CD4-positive, alpha-beta T cell treated with Interleukin-15 for 4 hours (primary cell): ENCODE measurements around the gene USP6NL.

ENCODE experiments used
- DNase-seq: peaks from one replicate; pipeline ENCODE4 v3.0.0-alpha.2; 2020; ENCODE audit warnings: low spot score

USP6NL gene

GRCh38 chr10:11551104-11551503 is 60.3 kb downstream of the USP6NL start:
- no peak for DNase-seq

- DNase-seq: no peak
Observed at GRCh38 chr10:11548768-11549099, 62.7 kb downstream of the USP6NL start.

- DNase-seq: no peak
Observed at GRCh38 chr10:11548065-11548767, 63.2 kb downstream of the USP6NL start.

- no peak for DNase-seq
Observed at GRCh38 chr10:11546581-11546980, 64.9 kb downstream of the USP6NL start.

GRCh38 chr10:11541296-11541695 is 70.2 kb downstream of the USP6NL start:
- no peak for DNase-seq

GRCh38 chr10:11539191-11539868 is 72.1 kb downstream of the USP6NL start:
- DNase-seq: no peak

- no peak for DNase-seq
Observed at GRCh38 chr10:11538834-11539190, 72.6 kb downstream of the USP6NL start.

GRCh38 chr10:11536228-11536627 is 75.2 kb downstream of the USP6NL start:
- no peak for DNase-seq

- no peak for DNase-seq
Observed at GRCh38 chr10:11535346-11535959, 76.0 kb downstream of the USP6NL start.

- DNase-seq: no peak
Observed at GRCh38 chr10:11533328-11533781, 78.1 kb downstream of the USP6NL start.

- DNase-seq: no peak
Observed at GRCh38 chr10:11532306-11532705, 79.1 kb downstream of the USP6NL start.

GRCh38 chr10:11530806-11531205 is 80.6 kb downstream of the USP6NL start:
- DNase-seq: no peak

- no peak for DNase-seq
Observed at GRCh38 chr10:11529276-11529903, 82.1 kb downstream of the USP6NL start.

GRCh38 chr10:11528286-11528685 is 83.2 kb downstream of the USP6NL start:
- no peak for DNase-seq

- DNase-seq: no peak
Observed at GRCh38 chr10:11527691-11528255, 83.7 kb downstream of the USP6NL start.

- no peak for DNase-seq
Observed at GRCh38 chr10:11527068-11527467, 84.4 kb downstream of the USP6NL start.

GRCh38 chr10:11525503-11525902 is 85.9 kb downstream of the USP6NL start:
- no peak for DNase-seq

GRCh38 chr10:11522821-11523245 is 88.6 kb downstream of the USP6NL start:
- DNase-seq: no peak

- no peak for DNase-seq
Observed at GRCh38 chr10:11521860-11522259, 89.6 kb downstream of the USP6NL start.

- no peak for DNase-seq
Observed at GRCh38 chr10:11520892-11521291, 90.6 kb downstream of the USP6NL start.

- DNase-seq: no peak
Observed at GRCh38 chr10:11517150-11517549, 94.3 kb downstream of the USP6NL start.

GRCh38 chr10:11516431-11516746 is 95.1 kb downstream of the USP6NL start:
- DNase-seq: no peak
